OCI-LY1 (cell line): Measurements from ENCODE around the gene JAM3.
A peak's percentile ranks its signal among the peaks of the same experiment; 100 is the strongest.

Source experiments
- H2AFZ ChIP-seq: fragments of 200-600 bp; sonication (generic), shearing (Covaris generic); 2 replicates; pipeline ENCODE4 v1.6.0; 2014; ENCODE audit warnings: antibody characterized with exemption, mild to moderate bottlenecking, low read length
- H3F3A ChIP-seq: fragments of 200-600 bp; sonication (generic), shearing (Covaris generic); 2 replicates; pipeline ENCODE4 v1.6.0; 2014; ENCODE audit warnings: mild to moderate bottlenecking, antibody characterized with exemption, low read length, moderate library complexity; ENCODE audit not compliant: insufficient read depth
- H3K27ac ChIP-seq: fragments of 200-600 bp; sonication (generic); 2 replicates; pipeline ENCODE4 v1.5.1; 2014; ENCODE audit warnings: low read length, mixed run types, mild to moderate bottlenecking, low read depth; ENCODE audit not compliant: poor library complexity, severe bottlenecking
- H3K27me3 ChIP-seq: fragments of 200-600 bp; sonication (generic); 2 replicates; pipeline ENCODE4 v1.6.0; 2014; ENCODE audit warnings: antibody characterized with exemption, mild to moderate bottlenecking, low read length, moderate library complexity; ENCODE audit not compliant: insufficient read depth
- H3K36me3 ChIP-seq: fragments of 200-600 bp; sonication (generic); 2 replicates; pipeline ENCODE4 v1.6.1; 2014; ENCODE audit warnings: mild to moderate bottlenecking, antibody characterized with exemption, low read length, moderate library complexity, mixed read lengths; ENCODE audit not compliant: insufficient read depth
- H3K4me1 ChIP-seq: fragments of 200-600 bp; sonication (generic); 2 replicates; pipeline ENCODE4 v1.5.1; 2014; ENCODE audit warnings: mild to moderate bottlenecking, low read length, moderate library complexity; ENCODE audit not compliant: insufficient read depth, severe bottlenecking
- H3K4me2 ChIP-seq: fragments of 200-600 bp; sonication (generic), shearing (Covaris generic); 2 replicates; pipeline ENCODE4 v1.6.1; 2014; ENCODE audit warnings: low read length
- H3K4me3 ChIP-seq: fragments of 200-600 bp; sonication (generic); 2 replicates; pipeline ENCODE4 v1.5.1; 2014; ENCODE audit warnings: low read length, low read depth, mild to moderate bottlenecking, mixed read lengths; ENCODE audit not compliant: poor library complexity, severe bottlenecking
- H3K79me2 ChIP-seq: fragments of 200-600 bp; shearing (Covaris generic); 2 replicates; pipeline ENCODE4 v1.6.1; 2016; ENCODE audit warnings: mixed run types, low read length, mixed read lengths; ENCODE audit not compliant: insufficient read depth
- H3K9ac ChIP-seq: fragments of 200-600 bp; sonication (generic), shearing (Covaris generic); 2 replicates; pipeline ENCODE4 v1.6.1; 2014; ENCODE audit warnings: mild to moderate bottlenecking, low read length, mixed read lengths
- H3K9me2 ChIP-seq: fragments of 200-600 bp; sonication (generic), shearing (Covaris generic); 2 replicates; pipeline ENCODE4 v1.6.1; 2014; ENCODE audit warnings: low read depth, mild to moderate bottlenecking, low read length, mixed read lengths
- H3K9me3 ChIP-seq: fragments of 200-600 bp; shearing (Covaris generic); 2 replicates; pipeline ENCODE4 v1.6.1; 2014; ENCODE audit warnings: low read length, mixed read lengths
- H4K20me1 ChIP-seq: fragments of 200-600 bp; sonication (generic), shearing (Covaris generic); 2 replicates; pipeline ENCODE4 v1.6.0; 2016; ENCODE audit warnings: mild to moderate bottlenecking, low read length; ENCODE audit not compliant: insufficient read depth
- CTCF ChIP-seq: fragments of 200-600 bp; sonication (generic), shearing (Covaris generic); IDR thresholded peaks from 2 replicates; pipeline ENCODE4 v1.5.1; 2017; ENCODE audit warnings: mild to moderate bottlenecking, antibody characterized with exemption, low read length, moderate library complexity, mixed read lengths
- EZH2 ChIP-seq: fragments of 200-600 bp; sonication (generic), shearing (Covaris generic); IDR thresholded peaks from 2 replicates; pipeline ENCODE4 v1.8.0; 2017; ENCODE audit warnings: borderline replicate concordance, mixed run types, mild to moderate bottlenecking, antibody characterized with exemption, low read length, moderate library complexity, mixed read lengths

Gene JAM3

DNA sequence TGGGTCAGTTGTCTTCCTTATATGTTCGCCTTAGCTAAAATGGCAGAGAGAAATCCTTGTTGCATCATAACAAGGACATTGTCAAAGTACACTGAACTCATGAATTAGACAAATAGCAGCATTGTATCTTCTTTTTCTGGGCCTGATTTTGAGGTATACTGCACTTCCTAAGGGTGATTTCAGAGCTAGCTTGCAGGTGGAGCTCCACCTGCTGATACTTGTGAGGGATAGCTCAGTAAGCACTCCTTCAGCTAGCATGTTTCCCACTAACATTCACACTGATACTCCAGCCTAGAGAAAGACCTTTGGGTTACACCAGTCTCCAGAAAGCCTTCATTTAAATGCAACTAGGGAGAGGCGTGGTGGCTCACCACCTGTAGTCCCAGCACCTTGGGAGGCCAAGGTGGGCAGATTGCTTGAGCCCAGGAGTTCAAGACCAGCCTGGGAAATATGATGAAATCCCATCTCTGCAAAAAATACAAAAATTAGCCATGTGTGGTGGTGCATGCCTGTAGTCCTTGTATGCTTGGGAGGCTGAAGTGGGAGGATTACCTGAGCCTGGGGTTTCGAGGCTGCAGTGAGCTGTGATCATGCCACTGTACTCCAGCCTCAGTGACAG is 29.8 kb downstream of the JAM3 start:
- Histone ChIP-seq H3F3A (no peaks in the 10 kb centered on the region), H3K9ac (no peak overlapping the region), H3K27me3 (no peaks in the 10 kb centered on the region), H3K9me2 (no peaks in the 10 kb centered on the region), H3K4me3 (no peak overlapping the region), H3K79me2 (no peaks in the 10 kb centered on the region), H4K20me1 (no peaks in the 10 kb centered on the region), H2AFZ (no peak overlapping the region), H3K36me3 (no peaks in the 10 kb centered on the region), H3K4me1 (no peaks in the 10 kb centered on the region), H3K4me2 (no peak overlapping the region), H3K27ac (no peak overlapping the region), H3K9me3 (no peaks in the 10 kb centered on the region)
- no peak for TF ChIP-seq EZH2
- peak; percentile 24; the same call in 1 of the 2 replicates for TF ChIP-seq CTCF

GRCh38 chr11:134100171-134100570 is 31.3 kb downstream of the JAM3 start:
- Histone ChIP-seq H3K4me2 (no peak overlapping the region), H3K9me3 (no peaks in the 10 kb centered on the region), H4K20me1 (no peaks in the 10 kb centered on the region), H3F3A (no peaks in the 10 kb centered on the region), H3K27me3 (no peaks in the 10 kb centered on the region), H3K27ac (no peak overlapping the region), H3K4me3 (no peak overlapping the region), H3K36me3 (no peaks in the 10 kb centered on the region), H3K9me2 (no peaks in the 10 kb centered on the region), H3K4me1 (no peaks in the 10 kb centered on the region), H3K9ac (no peak overlapping the region), H3K79me2 (no peaks in the 10 kb centered on the region), H2AFZ (no peak overlapping the region)
- TF ChIP-seq EZH2: no peak
- TF ChIP-seq CTCF: no peak

- Histone ChIP-seq H3K4me1 (no peaks in the 10 kb centered on the region), H4K20me1 (no peaks in the 10 kb centered on the region), H3K36me3 (no peaks in the 10 kb centered on the region), H3K4me3 (no peak overlapping the region), H3K27ac (no peak overlapping the region), H3K9me2 (no peaks in the 10 kb centered on the region), H3K9ac (no peak overlapping the region), H3F3A (no peaks in the 10 kb centered on the region), H2AFZ (no peak overlapping the region), H3K4me2 (no peak overlapping the region), H3K9me3 (no peaks in the 10 kb centered on the region), H3K79me2 (no peaks in the 10 kb centered on the region), H3K27me3 (no peaks in the 10 kb centered on the region)
- TF ChIP-seq CTCF: no peak
- TF ChIP-seq EZH2: no peak
Observed at GRCh38 chr11:134101282-134101681, 32.4 kb downstream of the JAM3 start.
